OCI-LY7 (cell line): ENCODE measurements around the gene SCAMP5.

Experiments used
- EZH2phosphoT487 ChIP-seq: fragments of 200-600 bp; sonication (generic); IDR thresholded peaks from 2 replicates; pipeline ENCODE4 v1.6.1; 2018; ENCODE audit warnings: low read depth, borderline replicate concordance, mild to moderate bottlenecking, mixed run types, antibody characterized with exemption, low read length, moderate library complexity, mixed read lengths
- TF ChIP-seq, protein P1 (sequence below): fragments of 200-600 bp; sonication (generic); conservative IDR thresholded peaks from 2 replicates; pipeline ENCODE4 v1.5.1; 2014; ENCODE audit warnings: mild to moderate bottlenecking, antibody characterized with exemption, low read length, moderate library complexity, mixed read lengths

DNA sequence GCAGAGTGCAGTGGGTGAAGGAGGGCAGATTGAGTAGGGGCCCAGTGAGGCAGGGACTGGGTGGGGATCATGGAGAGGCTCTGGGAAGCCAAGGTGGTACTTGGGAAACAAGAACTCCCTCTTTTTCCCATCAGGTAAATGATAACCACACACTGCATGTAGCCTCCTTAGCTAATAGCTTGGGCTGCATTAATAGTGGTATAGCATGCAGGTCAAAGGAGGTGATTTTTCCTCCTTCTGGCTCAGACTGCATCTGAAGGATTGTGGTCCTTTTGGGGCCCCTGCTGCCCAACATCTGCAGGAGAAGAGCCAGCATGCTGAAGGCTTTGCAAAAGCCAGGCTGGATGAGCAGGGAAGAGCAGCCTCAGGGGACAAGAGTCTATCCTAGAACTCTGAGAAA, 73.4 kb downstream of the SCAMP5 start:
- TF ChIP-seq, protein P1, sequence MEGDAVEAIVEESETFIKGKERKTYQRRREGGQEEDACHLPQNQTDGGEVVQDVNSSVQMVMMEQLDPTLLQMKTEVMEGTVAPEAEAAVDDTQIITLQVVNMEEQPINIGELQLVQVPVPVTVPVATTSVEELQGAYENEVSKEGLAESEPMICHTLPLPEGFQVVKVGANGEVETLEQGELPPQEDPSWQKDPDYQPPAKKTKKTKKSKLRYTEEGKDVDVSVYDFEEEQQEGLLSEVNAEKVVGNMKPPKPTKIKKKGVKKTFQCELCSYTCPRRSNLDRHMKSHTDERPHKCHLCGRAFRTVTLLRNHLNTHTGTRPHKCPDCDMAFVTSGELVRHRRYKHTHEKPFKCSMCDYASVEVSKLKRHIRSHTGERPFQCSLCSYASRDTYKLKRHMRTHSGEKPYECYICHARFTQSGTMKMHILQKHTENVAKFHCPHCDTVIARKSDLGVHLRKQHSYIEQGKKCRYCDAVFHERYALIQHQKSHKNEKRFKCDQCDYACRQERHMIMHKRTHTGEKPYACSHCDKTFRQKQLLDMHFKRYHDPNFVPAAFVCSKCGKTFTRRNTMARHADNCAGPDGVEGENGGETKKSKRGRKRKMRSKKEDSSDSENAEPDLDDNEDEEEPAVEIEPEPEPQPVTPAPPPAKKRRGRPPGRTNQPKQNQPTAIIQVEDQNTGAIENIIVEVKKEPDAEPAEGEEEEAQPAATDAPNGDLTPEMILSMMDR, result no peak
- no peak for TF ChIP-seq EZH2phosphoT487
